8988T (cell line): ENCODE data around the gene REC8.

Source experiments
- DNase-seq: peaks from one replicate; pipeline ENCODE4 v3.0.0; 2011

REC8 gene

DNA sequence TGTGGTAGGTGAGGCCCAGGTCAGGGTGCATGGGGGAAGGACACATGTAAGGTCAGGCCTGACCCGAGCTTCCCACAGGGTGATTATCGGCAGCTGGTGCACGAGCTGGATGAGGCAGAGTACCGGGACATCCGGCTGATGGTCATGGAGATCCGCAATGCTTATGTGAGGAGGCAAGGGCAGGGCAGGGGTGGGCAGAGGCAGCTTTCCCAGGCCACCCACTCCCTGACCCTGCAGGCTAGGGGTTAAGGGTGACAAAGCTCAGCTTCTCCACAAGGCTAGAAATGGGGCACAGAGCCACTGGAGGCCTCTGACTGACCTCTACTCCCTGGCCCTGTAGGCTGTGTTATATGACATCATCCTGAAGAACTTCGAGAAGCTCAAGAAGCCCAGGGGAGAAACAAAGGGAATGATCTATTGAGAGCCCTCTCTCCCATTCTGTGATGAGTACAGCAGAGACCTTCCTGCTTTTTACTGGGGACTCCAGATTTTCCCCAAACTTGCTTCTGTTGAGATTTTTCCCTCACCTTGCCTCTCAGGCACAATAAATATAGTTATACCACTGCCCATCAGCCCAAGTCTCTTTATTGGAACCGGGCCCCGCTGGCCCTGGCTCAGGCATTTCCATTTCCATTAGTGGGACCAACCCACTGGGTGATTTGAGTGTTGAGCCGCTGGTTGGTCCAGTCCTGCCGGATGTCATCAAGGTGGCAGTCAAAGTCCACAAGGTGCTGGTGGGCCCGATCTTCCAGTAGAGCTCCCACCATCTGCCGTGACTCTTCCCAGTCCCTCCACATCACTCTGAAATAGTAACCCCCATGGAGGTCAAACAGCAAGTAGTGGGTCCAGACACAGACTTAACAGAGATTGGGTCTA, 33.2 kb upstream of the REC8 start:
- DNase-seq: no peak

- DNase-seq: peak; percentile 34
Measured at GRCh38 chr14:24139272-24139934, 32.5 kb upstream of the REC8 start.

DNA sequence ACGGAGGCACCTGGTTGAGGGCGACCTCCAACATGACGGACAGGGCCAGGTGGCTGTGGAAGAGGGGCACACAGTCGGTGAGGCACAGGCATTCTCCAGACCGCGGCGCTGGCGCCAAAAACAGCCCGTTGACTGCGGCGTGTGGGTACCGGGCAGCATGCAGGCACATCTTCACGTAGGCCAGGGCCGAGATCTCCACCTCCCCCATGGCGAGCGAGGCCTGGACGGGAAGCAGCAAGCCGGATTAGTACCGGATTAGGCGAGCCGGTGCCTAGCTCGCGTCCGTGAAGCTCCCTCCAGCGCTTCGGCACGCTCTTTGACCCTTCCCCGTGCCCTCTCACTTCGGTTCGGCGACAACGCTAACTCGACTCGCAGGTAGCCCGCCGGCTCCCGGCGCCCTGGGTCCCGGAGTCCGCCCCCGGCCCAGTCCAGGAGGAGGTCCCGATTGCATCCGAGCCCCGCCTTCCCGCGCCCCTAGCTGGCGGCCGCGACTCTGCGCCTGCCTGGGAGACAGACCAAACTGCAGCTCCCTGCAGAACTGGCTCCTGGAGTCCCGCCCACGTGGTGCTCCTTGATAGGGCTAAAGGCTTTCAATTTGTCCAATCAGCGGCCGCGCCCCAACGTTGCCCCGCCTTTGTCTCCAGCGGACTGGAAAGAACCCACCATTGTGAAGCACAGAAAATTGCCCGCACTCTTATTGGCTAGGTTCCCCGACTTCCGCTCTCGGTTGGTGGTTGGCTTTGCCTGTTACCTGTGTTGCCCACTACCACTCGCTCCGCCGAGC, 30.6 kb upstream of the REC8 start, which contains the start of gene EMC9:
Gene EMC9, minus strand, starts transcription at position 495 of the 784 bp plus-strand sequence. Its CDS starts 287 bp downstream, at position 208.
- peak; percentile 90 for DNase-seq

DNA sequence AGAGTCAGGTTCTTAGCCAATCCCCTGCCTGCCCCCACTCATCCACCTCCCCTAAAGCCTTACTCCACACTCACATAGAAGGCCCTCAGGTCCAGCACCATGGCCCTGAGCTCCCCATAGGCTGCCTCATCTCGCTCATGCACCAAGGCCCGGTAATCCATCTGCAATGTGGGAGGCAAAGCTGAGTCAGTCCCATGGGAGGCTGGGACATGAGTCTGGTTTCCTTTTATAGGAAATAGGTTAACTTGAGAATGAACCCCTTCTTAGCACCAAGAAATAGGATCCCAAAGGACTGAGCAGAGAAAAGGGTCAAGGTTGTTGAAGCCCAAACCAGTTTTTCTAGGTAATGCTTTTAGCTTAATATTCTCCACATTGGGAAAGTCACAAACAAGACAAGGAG, 28.4 kb upstream of the REC8 start:
- no peak for DNase-seq

DNA sequence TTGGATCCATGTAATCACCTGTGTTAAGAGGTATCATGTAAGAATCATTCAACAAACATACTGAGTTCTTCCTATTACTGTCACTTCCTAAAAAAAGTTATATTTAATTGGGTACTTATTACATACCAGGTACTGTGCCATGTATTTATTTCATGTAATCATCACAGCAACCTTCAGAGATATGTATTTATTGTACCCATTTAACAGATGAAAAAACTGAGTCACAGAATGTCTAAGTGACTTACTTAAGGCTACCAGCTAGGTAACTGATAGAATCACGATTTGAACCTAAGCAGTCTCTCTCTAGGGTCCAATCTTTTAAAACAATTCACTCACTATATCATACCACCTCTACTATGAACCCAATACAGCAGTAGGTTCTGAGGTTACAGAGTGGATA, 27.4 kb upstream of the REC8 start:
- DNase-seq: no peak

DNA sequence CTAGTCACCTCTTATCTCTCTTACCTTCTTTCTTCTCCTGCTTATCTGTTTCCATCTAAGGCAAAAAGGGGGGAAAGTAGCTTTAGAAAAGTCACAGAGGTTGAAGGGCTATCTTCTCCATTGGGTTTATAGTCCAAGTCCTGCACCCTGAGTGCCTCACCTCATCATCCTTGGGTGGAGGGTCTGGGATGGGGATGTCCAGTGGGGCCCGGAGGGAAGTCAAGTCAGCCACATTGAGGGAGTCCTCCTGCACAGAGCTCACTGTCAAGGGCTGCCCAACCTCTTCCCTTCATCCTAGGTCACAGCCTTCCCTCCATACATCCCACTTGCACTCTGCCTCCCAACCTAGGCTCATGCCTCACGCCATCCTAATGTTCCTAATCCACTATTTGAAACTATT, 26.7 kb upstream of the REC8 start:
- DNase-seq: no peak

GRCh38 chr14:24145690-24146452, 26.0 kb upstream of the REC8 start:
- no peak for DNase-seq

DNA sequence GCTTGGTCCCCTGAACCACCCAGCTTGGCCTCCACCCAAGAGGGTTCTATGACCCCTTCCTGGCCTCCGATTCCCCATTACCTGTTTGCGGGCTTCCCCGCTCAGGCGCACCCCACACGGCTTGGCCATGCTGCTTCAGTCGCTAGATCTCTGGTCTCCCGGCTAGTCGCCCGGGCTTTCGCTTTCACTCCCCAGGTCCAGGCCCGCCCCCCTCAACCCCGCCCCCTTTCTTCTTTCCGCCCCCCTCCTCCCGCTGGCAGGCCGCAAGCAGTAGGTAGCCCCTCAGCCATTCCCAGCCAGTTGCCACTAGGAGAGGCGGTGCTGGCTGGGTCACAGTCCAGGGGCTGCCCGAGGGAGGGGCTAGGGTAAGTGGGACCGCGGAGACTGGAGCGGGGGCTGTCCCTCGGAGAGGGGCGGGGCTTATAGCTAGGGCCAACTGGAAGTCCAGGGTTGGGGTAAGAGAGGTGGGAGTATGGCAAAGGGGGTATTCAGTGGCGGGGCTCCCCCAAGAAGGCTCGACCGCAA, 25.4 kb upstream of the REC8 start, which contains the start of gene PSME2:
Gene PSME2, minus strand, starts transcription at position 158 of the 525 bp plus-strand sequence. Its CDS starts 29 bp downstream, at position 129.
- peak; percentile 91 for DNase-seq

DNA sequence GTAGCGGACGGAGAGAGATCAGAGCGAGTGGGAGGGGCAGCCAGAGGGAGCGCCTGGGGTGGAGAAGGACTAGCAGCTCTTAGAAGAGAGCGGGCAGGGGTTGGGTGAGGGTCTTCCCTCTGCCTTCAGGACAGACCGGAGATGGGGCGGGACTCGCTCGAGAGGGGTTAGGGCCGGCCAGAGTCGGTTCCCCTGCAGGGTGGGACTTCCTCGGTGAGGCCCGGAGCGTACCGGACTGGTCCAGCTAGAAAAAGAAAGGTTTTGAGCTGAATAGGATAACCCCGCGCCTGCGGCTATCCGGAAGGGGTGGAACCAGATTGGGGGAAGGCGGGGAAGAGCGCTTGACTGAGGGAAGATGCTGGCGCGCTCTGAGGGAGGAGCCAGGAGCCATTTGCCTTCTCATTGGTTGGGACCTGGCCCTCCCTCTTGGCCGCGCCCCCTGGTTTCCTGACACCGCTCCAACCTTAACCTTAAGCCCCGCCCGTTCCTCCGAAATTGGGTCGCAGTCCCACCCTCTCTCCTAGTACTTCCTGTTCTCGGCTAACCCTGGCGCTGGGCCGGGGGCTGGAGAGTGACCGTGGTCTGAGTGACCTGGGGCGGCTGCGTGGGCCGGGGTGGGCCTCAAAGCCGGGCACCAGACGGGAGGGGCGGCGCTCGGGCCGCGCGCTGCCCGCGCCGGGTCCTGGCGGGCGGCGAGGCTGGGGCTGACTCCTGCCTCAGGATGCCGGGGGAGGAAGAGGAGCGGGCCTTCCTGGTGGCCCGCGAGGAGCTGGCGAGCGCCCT, 24.7 kb upstream of the REC8 start, which contains the start of gene RNF31:
Gene RNF31, plus strand, starts transcription at position 521 of the 783 bp plus-strand sequence. Its CDS starts 201 bp downstream, at position 722.
- DNase-seq: peak; percentile 77

GRCh38 chr14:24147761-24148428, 24.0 kb upstream of the REC8 start:
- no peak for DNase-seq

DNA sequence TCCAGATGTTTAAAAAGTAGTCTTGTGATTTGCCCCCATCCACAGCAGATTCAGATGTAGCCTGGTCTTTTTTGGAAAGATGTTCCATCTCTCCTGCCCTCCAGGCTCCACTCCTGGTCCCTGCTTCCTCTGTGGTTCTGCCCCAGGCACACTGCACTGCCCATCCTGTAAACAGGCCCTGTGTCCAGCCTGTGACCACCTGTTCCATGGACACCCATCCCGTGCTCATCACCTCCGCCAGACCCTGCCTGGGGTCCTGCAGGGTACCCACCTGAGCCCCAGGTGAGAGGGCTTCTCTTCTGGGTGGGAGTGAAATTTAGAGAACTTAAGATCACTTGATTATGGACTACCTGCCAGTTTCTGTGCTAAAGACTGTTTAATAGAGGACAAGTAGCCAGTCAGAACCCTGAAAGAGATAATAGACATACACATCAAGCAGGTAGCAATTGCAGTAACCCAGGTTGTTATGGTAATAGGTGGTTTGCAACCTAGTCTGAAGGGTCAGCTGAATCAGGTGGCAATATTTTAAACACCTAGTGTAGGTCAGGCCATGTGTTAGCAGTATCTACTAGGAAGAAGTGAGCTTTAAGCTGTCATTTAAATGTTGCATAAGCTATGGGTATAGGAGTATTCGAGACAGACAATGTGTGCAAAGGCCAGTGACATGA, 22.4 kb upstream of the REC8 start:
- DNase-seq: no peak

- DNase-seq: no peak
Measured at GRCh38 chr14:24150061-24150460, 21.8 kb upstream of the REC8 start.

- no peak for DNase-seq
Measured at GRCh38 chr14:24150567-24150966, 21.3 kb upstream of the REC8 start.

DNA sequence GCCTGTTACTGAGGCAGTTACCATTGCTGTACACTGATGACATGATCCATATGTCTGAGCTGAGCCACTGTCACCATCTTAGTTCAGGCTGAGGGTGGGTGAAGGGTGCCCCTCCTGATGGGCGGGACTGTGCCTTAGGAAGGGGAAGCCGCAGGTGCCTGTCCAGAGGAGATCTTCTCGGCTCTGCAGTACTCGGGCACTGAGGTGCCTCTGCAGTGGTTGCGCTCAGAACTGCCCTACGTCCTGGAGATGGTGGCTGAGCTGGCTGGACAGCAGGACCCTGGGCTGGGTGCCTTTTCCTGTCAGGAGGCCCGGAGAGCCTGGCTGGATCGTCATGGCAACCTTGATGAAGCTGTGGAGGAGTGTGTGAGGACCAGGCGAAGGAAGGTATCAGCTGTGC, 20.9 kb upstream of the REC8 start:
- no peak for DNase-seq

DNA sequence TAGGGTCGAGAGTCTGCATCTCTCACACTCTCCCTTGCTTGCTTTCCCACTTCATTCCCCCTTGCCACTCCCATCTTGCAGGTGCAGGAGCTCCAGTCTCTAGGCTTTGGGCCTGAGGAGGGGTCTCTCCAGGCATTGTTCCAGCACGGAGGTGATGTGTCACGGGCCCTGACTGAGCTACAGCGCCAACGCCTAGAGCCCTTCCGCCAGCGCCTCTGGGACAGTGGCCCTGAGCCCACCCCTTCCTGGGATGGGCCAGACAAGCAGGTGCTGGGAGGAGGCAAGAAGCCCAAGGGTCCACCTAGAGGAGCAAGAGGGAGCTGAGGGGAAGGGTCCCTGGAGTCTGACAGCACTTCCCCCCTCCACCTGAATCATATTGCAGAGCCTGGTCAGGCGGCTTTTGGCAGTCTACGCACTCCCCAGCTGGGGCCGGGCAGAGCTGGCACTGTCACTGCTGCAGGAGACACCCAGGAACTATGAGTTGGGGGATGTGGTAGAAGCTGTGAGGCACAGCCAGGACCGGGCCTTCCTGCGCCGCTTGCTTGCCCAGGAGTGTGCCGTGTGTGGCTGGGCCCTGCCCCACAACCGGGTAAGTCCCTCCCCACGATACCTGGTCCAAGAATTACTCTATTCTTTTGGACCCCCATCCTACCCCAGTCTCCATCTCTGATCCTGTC, 20.3 kb upstream of the REC8 start:
- DNase-seq: no peak

DNA sequence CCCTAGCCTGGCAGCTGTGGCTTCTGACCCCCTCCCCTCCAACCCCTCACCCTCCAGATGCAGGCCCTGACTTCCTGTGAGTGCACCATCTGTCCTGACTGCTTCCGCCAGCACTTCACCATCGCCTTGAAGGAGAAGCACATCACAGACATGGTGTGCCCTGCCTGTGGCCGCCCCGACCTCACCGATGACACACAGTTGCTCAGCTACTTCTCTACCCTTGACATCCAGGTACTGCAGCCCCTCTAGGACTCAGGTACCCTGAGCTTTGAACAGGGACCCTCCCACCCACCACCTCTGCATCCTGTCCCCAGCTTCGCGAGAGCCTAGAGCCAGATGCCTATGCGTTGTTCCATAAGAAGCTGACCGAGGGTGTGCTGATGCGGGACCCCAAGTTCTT, 16.8 kb upstream of the REC8 start:
- DNase-seq: no peak

GRCh38 chr14:24156840-24157239, 15.0 kb upstream of the REC8 start:
- no peak for DNase-seq

DNA sequence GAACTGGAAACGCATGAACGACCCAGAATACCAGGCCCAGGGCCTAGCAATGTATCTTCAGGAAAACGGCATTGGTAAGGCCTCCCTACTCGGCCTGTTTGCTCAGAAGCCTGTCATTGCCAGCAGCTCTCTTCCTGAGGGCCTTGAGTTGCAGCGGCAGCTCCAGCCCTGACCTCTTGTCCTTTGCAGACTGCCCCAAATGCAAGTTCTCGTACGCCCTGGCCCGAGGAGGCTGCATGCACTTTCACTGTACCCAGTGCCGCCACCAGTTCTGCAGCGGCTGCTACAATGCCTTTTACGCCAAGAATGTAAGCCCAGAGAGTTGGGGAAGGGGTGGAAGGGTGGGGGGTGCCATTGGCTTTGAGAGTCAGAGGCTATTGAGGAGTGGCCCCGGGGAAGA, 14.5 kb upstream of the REC8 start:
- no peak for DNase-seq

DNA sequence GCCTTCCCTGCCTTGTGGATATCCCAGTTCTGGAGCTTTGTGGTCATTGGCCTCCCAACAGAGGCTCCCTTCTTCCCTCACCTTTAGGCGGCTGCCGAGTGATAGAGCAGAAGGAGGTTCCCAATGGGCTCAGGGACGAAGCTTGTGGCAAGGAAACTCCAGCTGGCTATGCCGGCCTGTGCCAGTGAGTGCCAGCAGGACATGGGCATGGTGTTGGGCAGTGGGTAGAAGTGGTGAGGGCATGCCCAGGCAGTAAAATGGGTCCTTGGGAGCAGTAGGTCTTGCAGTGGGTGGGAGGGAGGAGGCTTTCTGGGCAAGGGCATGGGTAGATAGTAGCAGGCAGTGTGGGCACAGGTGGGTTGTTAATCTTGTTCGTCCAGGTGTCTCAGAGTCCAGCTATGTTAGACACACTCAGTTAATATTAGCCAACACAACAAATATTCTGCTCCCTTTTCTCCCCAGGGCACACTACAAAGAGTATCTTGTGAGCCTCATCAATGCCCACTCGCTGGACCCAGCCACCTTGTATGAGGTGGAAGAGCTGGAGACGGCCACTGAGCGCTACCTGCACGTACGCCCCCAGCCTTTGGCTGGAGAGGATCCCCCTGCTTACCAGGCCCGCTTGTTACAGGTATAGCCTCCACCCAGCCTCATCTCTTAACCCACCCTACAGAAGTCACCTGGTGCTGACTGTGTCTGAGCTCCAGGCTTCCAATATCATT, 11.9 kb upstream of the REC8 start:
- no peak for DNase-seq
